CD14-positive monocyte (primary cell): ENCODE data around the gene TP53RK. TPM values are rescaled to one million over a fixed set of nuclear protein-coding genes. Genes with fewer than 3 reads are reported as not detected.

Source experiments
- DNase-seq, 3 donors: peaks; one replicate each; pipeline ENCODE4 v3.0.0-alpha.2; 2011 to 2022
- H2AFZ ChIP-seq: 2 replicates; pipeline ENCODE4 v1.6.0; 2012; ENCODE audit warnings: mild to moderate bottlenecking, low read depth, low read length, inconsistent platforms; ENCODE audit not compliant: insufficient read depth, poor library complexity, severe bottlenecking
- H3K27ac ChIP-seq, 2 donors: 1 replicate in 1 of 2; 2 replicates in 1 of 2; pipeline ENCODE4 v1.5.1; 2012 to 2013; ENCODE audit warnings: low read length in 2 of 2, control low read depth in 1 of 2, inconsistent platforms in 1 of 2, low read depth in 1 of 2, mild to moderate bottlenecking in 1 of 2
- H3K27me3 ChIP-seq, 2 donors: one replicate each; pipeline versions ENCODE4 v1.6.0 to v1.6.1; 2011 to 2013; ENCODE audit warnings: low read length in 2 of 2; ENCODE audit not compliant: control insufficient read depth in 2 of 2, insufficient read depth in 2 of 2
- H3K36me3 ChIP-seq, 2 donors: replicated peaks in 1 of 2; 1 replicate in 1 of 2; 2 replicates in 1 of 2; pipeline versions ENCODE4 v1.5.1 to v1.6.1; 2012 to 2013; ENCODE audit warnings: low read length in 2 of 2, control low read depth in 1 of 2, inconsistent platforms in 1 of 2, mild to moderate bottlenecking in 1 of 2; ENCODE audit not compliant: insufficient read depth in 2 of 2, control insufficient read depth in 1 of 2
- H3K4me1 ChIP-seq, 2 donors: 1 replicate in 1 of 2; 2 replicates in 1 of 2; pipeline versions ENCODE4 v1.5.1 to v1.6.1; 2012 to 2013; ENCODE audit warnings: low read length in 2 of 2, control low read depth in 1 of 2, inconsistent platforms in 1 of 2, mild to moderate bottlenecking in 1 of 2, moderate library complexity in 1 of 2; ENCODE audit not compliant: insufficient read depth in 2 of 2, control insufficient read depth in 1 of 2
- H3K4me2 ChIP-seq: replicated peaks from 2 replicates; pipeline ENCODE3; 2012; ENCODE audit warnings: low read length, moderate library complexity, mild to moderate bottlenecking; ENCODE audit not compliant: poor library complexity, severe bottlenecking; ENCODE audit errors: extremely low read depth
- H3K4me3 ChIP-seq, 3 experiments: fragments of 200-600 bp in 1 of 3; sonication (generic) in 1 of 3; replicated peaks in 1 of 3; 1 replicate in 2 of 3; 2 replicates in 1 of 3; pipeline ENCODE4 v1.5.1; 2011 to 2013; ENCODE audit warnings: low read length in 3 of 3, mild to moderate bottlenecking in 3 of 3, control low read depth in 2 of 3, low read depth in 2 of 3, inconsistent platforms in 1 of 3, moderate library complexity in 1 of 3
- H3K79me2 ChIP-seq: 2 replicates; pipeline ENCODE4 v1.6.0; 2012; ENCODE audit warnings: mild to moderate bottlenecking, control low read depth, inconsistent platforms, low read length, moderate library complexity; ENCODE audit not compliant: insufficient read depth
- H3K9ac ChIP-seq: 2 replicates; pipeline ENCODE4 v1.6.0; 2017; ENCODE audit warnings: low read length, mild to moderate bottlenecking; ENCODE audit not compliant: insufficient read depth, poor library complexity, severe bottlenecking
- H3K9me3 ChIP-seq, 2 donors: replicated peaks in 1 of 2; 1 replicate in 1 of 2; 2 replicates in 1 of 2; pipeline versions ENCODE4 v1.5.1 to v1.6.1; 2012 to 2013; ENCODE audit warnings: low read length in 2 of 2, control low read depth in 1 of 2; ENCODE audit not compliant: control insufficient read depth in 1 of 2, insufficient read depth in 1 of 2
- H4K20me1 ChIP-seq: 2 replicates; pipeline ENCODE4 v1.6.0; 2012; ENCODE audit warnings: mild to moderate bottlenecking, low read length, control low read depth, moderate library complexity; ENCODE audit not compliant: insufficient read depth
- H3K27ac Mint-ChIP-seq, 7 donors: one replicate each; pipeline ENCODE4 v1.8.0; 2020; ENCODE audit warnings: mild to moderate bottlenecking in 7 of 7, mixed read lengths in 7 of 7, moderate library complexity in 6 of 7, inconsistent platforms in 2 of 7
- H3K27me3 Mint-ChIP-seq, 3 donors: one replicate each; pipeline ENCODE4 v1.8.0; 2021 to 2022; ENCODE audit warnings: low read depth in 3 of 3, mild to moderate bottlenecking in 3 of 3, mixed read lengths in 3 of 3, moderate library complexity in 3 of 3, inconsistent platforms in 1 of 3
- H3K36me3 Mint-ChIP-seq, 2 donors: one replicate each; pipeline ENCODE4 v1.8.0; 2020; ENCODE audit warnings: mixed read lengths in 2 of 2, inconsistent platforms in 1 of 2, mild to moderate bottlenecking in 1 of 2
- H3K4me1 Mint-ChIP-seq: one replicate; pipeline ENCODE4 v1.8.0; 2020; ENCODE audit warnings: mild to moderate bottlenecking, mixed read lengths
- H3K4me3 Mint-ChIP-seq, 2 donors: one replicate each; pipeline ENCODE4 v1.8.0; 2020; ENCODE audit warnings: mild to moderate bottlenecking in 2 of 2, mixed read lengths in 2 of 2, moderate library complexity in 1 of 2
- H3K9me3 Mint-ChIP-seq, 7 donors: one replicate each; pipeline ENCODE4 v1.8.0; 2020 to 2022; ENCODE audit warnings: mixed read lengths in 7 of 7, mild to moderate bottlenecking in 6 of 7, moderate library complexity in 6 of 7, inconsistent platforms in 2 of 7
- CTCF ChIP-seq: fragments of 200-600 bp; IDR thresholded peaks from one replicate; pipeline ENCODE4 v1.8.0; 2022; ENCODE audit warnings: antibody characterized with exemption, mild to moderate bottlenecking
- WGBS: methylation state at CpG from one replicate; pipeline ENCODE4 v1.1.5; 2013; ENCODE audit warnings: missing lambda C conversion rate; ENCODE audit not compliant: insufficient coverage; 5-methylcytosine and 5-hydroxymethylcytosine counted together
- intact Hi-C, 2 donors: fragments of 100-400 bp; cut with micrococcal nuclease; formaldehyde crosslinking; loops; one replicate each; pipeline versions ENCODE4 v1.15.0 to v1.15.1; 2023
- polyA plus RNA-seq, 3 donors: library from polyadenylated mRNA; depleted of rRNA in 1 of 3; unstranded in 2 of 3; stranded (reverse) in 1 of 3; fragments of 300-500 nt in 2 of 3; fragments of >200 nt in 1 of 3; fragmentation: Illumina TruSeq in 2 of 3; gene quantifications; 1 replicate in 2 of 3; 2 replicates in 1 of 3; pipeline ENCODE4 v1.2.3, GENCODE V29; 2012 to 2021

Gene TP53RK
- polyA plus RNA-seq, 3 donors = 1.4 to 10.9 (median 9.5) TPM

- peaks cover 0 to 3% (median 1%) of the 10 kb centered on the region in 3 donors for H3K27me3 Mint-ChIP-seq
- H3K4me1 ChIP-seq = no peaks in the 10 kb centered on the region
Observed at GRCh38 chr20:46700481-46700880, 11.2 kb upstream of the TP53RK start.

DNA sequence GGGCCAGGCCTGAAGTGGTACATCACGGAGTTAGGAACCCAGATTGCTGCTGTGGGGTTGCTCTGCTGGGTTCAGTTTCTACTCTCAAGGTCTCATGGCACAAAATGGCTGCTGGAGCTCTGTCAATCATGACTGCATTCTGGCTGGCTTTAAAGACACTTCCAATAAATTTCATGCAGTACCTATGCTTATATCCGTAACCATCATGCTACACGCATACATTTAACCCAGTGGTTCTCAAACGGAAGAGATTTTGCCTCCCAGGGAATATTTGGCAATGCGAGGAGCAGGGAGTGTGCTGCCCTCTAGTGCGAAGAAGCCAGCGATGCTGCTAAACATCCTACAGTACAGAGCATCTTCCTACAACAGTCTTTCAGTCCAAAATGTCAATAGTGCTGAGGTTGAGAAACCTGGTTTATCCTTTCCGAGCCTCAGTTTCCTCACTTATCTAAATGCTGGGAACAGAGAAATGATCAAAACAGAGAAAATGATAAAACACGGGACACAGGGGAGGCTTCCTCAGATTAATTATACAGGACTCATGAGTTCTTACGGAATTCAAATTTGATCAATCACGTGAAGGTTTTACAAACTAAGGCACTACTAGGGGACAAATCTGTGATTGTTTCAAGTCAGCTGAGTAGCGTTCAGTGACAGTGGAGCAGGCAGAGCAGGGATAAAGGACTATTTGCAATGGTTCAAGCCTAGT, 10.6 kb upstream of the TP53RK start:
- TF ChIP-seq CTCF = peak; percentile 69

More at GRCh38 chr20:46700481-46700880, 11.2 kb upstream of the TP53RK start:
- Histone ChIP-seq H3K27me3 (no peaks in the 10 kb centered on the region), H3K79me2 (no peaks in the 10 kb centered on the region), H3K9me3 (no peaks in the 10 kb centered on the region), H3K27ac (no peak overlapping the region), H2AFZ (no peak overlapping the region), H3K4me3 (no peak overlapping the region), H3K4me2 (no peak overlapping the region), H4K20me1 (no peaks in the 10 kb centered on the region), H3K36me3 (no peaks in the 10 kb centered on the region), H3K9ac (no peak overlapping the region)
- no peak for DNase-seq
- intact Hi-C loops = no loop called here
- Mint-ChIP-seq H3K9me3 (peaks cover 0 to 4% (median 3%) of the 10 kb centered on the region in 7 donors), H3K36me3 (no peaks in the 10 kb centered on the region), H3K4me1 (peaks cover 6% of the 10 kb centered on the region), H3K27ac (no peak overlapping the region), H3K4me3 (peak overlapping the region in 1 of 2 donors; percentile 11)
- TF ChIP-seq CTCF = no peak
- WGBS = 98% methylated on average over 6 of the region's 6 CpGs

More for the DNA sequence above, 10.6 kb upstream of the TP53RK start:
- Histone ChIP-seq H3K4me3 (no peak overlapping the region), H3K79me2 (no peaks in the 10 kb centered on the region), H3K9ac (no peak overlapping the region), H3K4me2 (no peak overlapping the region), H3K9me3 (no peaks in the 10 kb centered on the region), H3K27me3 (no peaks in the 10 kb centered on the region), H4K20me1 (no peaks in the 10 kb centered on the region), H3K27ac (no peak overlapping the region), H3K36me3 (no peaks in the 10 kb centered on the region), H2AFZ (peak overlapping the region; percentile 65), H3K4me1 (no peaks in the 10 kb centered on the region)
- peaks cover 6% of the 10 kb centered on the region for H3K4me1 Mint-ChIP-seq
- 74% methylated on average over 8 of the region's 12 CpGs for WGBS
- H3K4me3 Mint-ChIP-seq = no peak overlapping the region
- intact Hi-C loops = loop anchor here in 1 of 2 donors (5.0 kb wide), 1 partner anchor 452 kb away; no protein-coding TSS in a partner anchor
- peaks cover 0 to 4% (median 3%) of the 10 kb centered on the region in 7 donors for H3K9me3 Mint-ChIP-seq
- peaks cover 0 to 3% (median 1%) of the 10 kb centered on the region in 3 donors for H3K27me3 Mint-ChIP-seq
- peak in 2 of 3 donors; percentile 14 to 16 for DNase-seq
- H3K36me3 Mint-ChIP-seq = no peaks in the 10 kb centered on the region
- no peak overlapping the region for H3K27ac Mint-ChIP-seq
